ENCODE data around the gene CNTN4.

DNA sequence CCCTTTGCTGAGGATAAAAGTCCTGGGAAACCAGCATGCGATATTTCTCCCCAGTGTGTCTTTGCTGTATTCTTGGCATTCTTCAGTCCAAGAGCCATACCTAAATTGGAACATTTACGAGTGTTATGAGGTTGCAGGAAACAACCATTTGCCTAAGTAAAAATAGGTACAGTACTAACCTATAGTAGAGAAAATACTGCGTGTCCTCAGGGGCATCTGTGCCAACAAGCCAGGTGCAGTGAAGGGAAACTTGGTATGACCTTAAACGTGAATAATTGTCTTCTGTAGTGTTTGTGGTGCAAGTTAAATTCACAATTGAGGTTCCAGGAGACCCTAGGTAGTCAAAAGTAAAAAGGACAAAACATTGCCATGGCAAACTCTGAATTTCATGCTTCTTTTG, 999.3 kb downstream of the CNTN4 start:
- TF ChIP-seq, protein P1, sequence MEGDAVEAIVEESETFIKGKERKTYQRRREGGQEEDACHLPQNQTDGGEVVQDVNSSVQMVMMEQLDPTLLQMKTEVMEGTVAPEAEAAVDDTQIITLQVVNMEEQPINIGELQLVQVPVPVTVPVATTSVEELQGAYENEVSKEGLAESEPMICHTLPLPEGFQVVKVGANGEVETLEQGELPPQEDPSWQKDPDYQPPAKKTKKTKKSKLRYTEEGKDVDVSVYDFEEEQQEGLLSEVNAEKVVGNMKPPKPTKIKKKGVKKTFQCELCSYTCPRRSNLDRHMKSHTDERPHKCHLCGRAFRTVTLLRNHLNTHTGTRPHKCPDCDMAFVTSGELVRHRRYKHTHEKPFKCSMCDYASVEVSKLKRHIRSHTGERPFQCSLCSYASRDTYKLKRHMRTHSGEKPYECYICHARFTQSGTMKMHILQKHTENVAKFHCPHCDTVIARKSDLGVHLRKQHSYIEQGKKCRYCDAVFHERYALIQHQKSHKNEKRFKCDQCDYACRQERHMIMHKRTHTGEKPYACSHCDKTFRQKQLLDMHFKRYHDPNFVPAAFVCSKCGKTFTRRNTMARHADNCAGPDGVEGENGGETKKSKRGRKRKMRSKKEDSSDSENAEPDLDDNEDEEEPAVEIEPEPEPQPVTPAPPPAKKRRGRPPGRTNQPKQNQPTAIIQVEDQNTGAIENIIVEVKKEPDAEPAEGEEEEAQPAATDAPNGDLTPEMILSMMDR (IDR thresholded peaks at IDR 0.05; ENCODE audit: insufficient read depth, low read length) = no peak
- TF ChIP-seq REST (IDR thresholded peaks at IDR 0.05; ENCODE audit: insufficient replicate concordance, low read depth) (no peak), POLR2AphosphoS5 (IDR thresholded peaks at IDR 0.05; ENCODE audit: low read depth) (no peak), GABPA (IDR thresholded peaks at IDR 0.05; ENCODE audit: low read depth) (no peak), SPI1 (IDR thresholded peaks at IDR 0.05; ENCODE audit: borderline replicate concordance, low read depth) (no peak)
